Spleen (tissue), 7 donors: ENCODE measurements around the gene E2F3.

ENCODE experiments used
- POLR2A ChIP-seq, 3 donors: fragments of 450-650 bp; IDR thresholded peaks; one replicate each; pipeline ENCODE4 v1.5.1; 2017; ENCODE audit warnings: antibody characterized with exemption in 3 of 3, mild to moderate bottlenecking in 1 of 3
- POLR2AphosphoS5 ChIP-seq, 3 donors: sonication (generic); formaldehyde crosslinking; IDR thresholded peaks; one replicate each; pipeline ENCODE4 v1.5.1; 2017; ENCODE audit warnings: antibody characterized with exemption in 3 of 3
- TF ChIP-seq, protein P1 (sequence below), 11 experiments: fragments of 200-600 bp in 7 of 11; fragments of 450-650 bp in 4 of 11; sonication (generic) in 4 of 11; IDR thresholded peaks in 8 of 11; conservative IDR thresholded peaks in 3 of 11; 1 replicate in 7 of 11; 2 replicates in 4 of 11; pipeline versions ENCODE4 v1.4.0 to v1.8.0; 2016 to 2021; ENCODE audit warnings: antibody characterized with exemption in 11 of 11, inconsistent platforms in 4 of 11, mild to moderate bottlenecking in 1 of 11
- donor health status: DM: no; HTN: no; CAD: no; lungs with moderate emphysema.
- donor health status: DM: no; HTN: no; CAD: no.
- donor health status: DM: no; HTN: no; CAD: no.

DNA sequence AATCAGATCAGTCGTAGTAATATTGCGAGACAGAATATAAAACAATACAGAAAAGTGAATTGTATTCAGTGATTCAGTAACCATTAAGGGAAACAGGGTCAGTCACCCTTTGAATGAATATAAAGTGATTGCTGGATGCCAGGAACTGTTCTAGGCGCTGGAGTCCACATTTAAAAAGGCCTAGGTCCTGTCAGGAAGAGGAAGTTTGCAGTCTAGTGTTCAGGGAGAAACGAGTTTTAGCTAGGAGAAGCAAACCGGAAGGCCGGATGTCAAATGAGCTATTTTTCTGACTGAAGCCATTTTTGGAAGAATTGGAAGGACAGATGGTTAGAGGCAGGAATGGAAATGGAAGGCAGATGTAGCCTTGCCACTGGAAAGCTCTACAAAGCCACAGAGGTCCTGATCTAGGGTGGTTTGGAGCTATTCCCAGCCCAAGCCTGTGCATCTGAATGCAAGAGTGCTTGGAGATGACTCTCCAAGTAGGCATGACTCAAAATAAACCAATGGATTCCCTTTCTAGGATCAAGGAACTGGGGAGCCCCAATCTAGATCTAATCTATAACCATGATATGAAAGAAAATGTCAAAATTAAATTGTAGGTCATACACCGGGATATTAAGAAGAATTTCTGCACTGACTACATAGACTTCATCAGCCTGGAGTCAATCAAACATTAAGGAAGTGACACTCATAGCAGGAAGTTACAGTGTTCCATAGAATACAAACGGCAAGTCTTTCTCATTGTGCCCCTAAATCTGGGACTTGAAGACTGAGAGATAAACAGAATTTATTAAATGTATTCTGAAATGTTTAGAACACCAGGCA is 95.7 kb downstream of the E2F3 start:
- TF ChIP-seq POLR2AphosphoS5 (IDR thresholded peaks at IDR 0.05) (no peak), POLR2A (IDR thresholded peaks at IDR 0.05) (no peak)
- TF ChIP-seq, protein P1, sequence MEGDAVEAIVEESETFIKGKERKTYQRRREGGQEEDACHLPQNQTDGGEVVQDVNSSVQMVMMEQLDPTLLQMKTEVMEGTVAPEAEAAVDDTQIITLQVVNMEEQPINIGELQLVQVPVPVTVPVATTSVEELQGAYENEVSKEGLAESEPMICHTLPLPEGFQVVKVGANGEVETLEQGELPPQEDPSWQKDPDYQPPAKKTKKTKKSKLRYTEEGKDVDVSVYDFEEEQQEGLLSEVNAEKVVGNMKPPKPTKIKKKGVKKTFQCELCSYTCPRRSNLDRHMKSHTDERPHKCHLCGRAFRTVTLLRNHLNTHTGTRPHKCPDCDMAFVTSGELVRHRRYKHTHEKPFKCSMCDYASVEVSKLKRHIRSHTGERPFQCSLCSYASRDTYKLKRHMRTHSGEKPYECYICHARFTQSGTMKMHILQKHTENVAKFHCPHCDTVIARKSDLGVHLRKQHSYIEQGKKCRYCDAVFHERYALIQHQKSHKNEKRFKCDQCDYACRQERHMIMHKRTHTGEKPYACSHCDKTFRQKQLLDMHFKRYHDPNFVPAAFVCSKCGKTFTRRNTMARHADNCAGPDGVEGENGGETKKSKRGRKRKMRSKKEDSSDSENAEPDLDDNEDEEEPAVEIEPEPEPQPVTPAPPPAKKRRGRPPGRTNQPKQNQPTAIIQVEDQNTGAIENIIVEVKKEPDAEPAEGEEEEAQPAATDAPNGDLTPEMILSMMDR (IDR thresholded peaks at IDR 0.05 in 8 of 11, conservative IDR thresholded peaks at IDR 0.05 in 3 of 11) = no peak
